ENCODE data around the gene C12orf60. TPM values are rescaled to one million over a fixed set of nuclear protein-coding genes. Genes with fewer than 3 reads are reported as not detected.

C12orf60 gene
- total and polyA plus RNA-seq, 8 donors: 0.81 to 3.7 (median 2.7) TPM

DNA sequence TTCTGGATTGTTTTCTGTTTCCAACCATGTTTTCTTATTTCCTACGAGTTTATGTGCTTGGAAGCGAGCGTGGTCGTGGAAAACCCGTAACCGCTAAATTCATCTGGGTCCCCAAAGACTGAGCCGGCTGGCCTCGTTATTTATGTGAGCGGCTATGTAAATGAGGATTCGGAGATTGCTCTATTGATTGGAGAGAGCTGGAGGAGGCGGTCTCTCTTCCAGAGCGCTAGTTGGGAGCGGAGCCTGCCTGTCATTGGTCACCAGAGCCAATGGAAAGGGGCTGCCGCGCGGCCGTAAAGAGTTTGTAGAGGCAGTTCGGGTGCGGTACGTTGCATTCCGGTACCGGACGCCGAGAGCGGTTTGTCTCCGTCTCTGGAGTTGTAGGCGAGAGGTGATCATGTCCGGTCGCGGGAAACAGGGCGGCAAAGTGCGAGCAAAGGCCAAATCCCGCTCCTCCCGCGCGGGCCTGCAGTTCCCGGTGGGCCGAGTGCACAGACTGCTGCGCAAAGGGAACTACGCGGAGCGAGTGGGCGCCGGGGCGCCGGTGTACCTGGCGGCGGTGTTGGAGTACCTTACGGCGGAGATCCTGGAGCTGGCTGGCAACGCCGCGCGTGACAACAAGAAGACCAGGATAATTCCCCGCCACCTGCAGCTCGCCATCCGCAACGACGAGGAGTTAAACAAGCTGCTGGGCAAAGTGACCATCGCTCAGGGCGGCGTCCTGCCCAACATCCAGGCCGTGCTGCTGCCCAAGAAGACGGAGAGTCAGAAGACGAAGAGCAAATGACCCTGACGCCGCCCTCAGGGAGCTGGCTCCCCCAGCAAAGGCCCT is 29.2 kb upstream of the C12orf60 start:
- TF ChIP-seq, protein P1, sequence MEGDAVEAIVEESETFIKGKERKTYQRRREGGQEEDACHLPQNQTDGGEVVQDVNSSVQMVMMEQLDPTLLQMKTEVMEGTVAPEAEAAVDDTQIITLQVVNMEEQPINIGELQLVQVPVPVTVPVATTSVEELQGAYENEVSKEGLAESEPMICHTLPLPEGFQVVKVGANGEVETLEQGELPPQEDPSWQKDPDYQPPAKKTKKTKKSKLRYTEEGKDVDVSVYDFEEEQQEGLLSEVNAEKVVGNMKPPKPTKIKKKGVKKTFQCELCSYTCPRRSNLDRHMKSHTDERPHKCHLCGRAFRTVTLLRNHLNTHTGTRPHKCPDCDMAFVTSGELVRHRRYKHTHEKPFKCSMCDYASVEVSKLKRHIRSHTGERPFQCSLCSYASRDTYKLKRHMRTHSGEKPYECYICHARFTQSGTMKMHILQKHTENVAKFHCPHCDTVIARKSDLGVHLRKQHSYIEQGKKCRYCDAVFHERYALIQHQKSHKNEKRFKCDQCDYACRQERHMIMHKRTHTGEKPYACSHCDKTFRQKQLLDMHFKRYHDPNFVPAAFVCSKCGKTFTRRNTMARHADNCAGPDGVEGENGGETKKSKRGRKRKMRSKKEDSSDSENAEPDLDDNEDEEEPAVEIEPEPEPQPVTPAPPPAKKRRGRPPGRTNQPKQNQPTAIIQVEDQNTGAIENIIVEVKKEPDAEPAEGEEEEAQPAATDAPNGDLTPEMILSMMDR (IDR thresholded peaks at IDR 0.05): no peak

DNA sequence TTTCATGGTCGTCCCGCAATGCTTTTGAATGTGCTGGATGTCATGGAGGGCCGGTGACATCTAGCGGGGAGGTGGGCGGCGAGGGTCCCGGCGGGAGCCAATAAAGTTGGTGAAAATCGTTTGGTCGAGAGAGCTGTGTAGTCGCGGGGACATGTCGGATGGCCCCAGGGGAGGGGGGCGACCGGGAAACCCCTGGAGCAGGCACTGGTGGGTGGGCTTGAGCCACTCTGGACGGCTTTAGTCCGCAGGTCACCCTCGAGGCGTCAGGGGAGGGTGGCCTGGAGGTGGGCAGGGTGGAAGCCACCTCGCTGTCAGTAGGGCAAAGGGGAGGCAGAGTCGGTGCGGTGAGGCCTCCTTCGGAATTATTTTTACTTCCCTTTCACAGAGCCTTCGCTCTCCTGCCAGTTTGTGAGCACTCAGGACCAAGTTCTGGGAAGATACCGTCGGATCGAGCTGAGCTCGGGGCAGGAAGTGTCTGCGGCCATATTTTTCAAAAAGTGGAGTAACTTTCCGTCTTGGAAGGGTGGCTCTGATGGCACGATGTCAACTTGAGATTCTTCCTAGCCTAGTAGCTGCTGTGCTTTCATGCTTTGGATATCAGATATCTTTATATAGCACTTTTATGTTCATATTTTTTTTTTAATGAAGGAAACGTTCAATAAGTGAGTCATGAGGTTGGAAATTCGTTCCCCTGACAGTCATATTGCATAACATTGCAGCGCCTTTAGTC is 28.4 kb upstream of the C12orf60 start:
- H3K9me3 ChIP-seq: no peaks in the 10 kb centered on the region
- H3K27ac ChIP-seq: peak overlapping the region; percentile 95 to 97
- TF ChIP-seq, protein P1 (IDR thresholded peaks at IDR 0.05): no peak
- peak; percentile 49 to 83 (median 52) for DNase-seq
- H3K4me3 ChIP-seq: peak overlapping the region; percentile 63 to 76
- intact Hi-C loops (cut with DNase I): no loop called here
- H3K4me1 ChIP-seq: peaks cover 0 to 17% of the 10 kb centered on the region in 2 donors
- H3K36me3 ChIP-seq: no peaks in the 10 kb centered on the region
- peaks cover 0 to 10% of the 10 kb centered on the region in 2 donors for H3K27me3 ChIP-seq
- peak; percentile 34 for ATAC-seq

More for the DNA sequence above, 29.2 kb upstream of the C12orf60 start:
- Histone ChIP-seq H3K9me3 (no peaks in the 10 kb centered on the region), H3K27me3 (peaks cover 0 to 16% of the 10 kb centered on the region in 2 donors), H3K27ac (peak overlapping the region; percentile 95 to 97), H3K4me3 (peak overlapping the region; percentile 63 to 76), H3K36me3 (no peaks in the 10 kb centered on the region), H3K4me1 (peaks cover 0 to 23% of the 10 kb centered on the region in 2 donors)
- intact Hi-C loops (cut with DNase I): no loop called here
- ATAC-seq (peak; percentile 81), DNase-seq (peak; percentile 91 to 97 (median 94))

DNA sequence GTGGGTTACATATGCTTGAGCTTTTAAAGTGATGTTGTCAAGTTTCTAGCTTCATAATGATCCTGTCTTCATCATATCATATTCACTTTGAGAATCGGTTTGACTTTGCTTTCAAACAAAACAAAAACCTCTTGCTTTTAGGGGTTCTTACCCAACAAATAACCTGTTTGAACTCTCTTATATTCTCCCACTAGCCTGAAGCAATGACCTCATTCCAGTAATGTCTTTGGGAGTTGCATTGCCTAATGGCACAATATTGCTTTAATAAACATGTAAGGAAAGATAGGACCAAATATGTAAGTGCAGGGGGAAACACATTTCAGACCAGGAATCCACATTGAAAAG is 27.9 kb upstream of the C12orf60 start:
- Histone ChIP-seq H3K36me3 (no peaks in the 10 kb centered on the region), H3K27me3 (peaks cover 0 to 10% of the 10 kb centered on the region in 2 donors), H3K4me3 (peak overlapping the region; percentile 63 to 76), H3K27ac (peak overlapping the region; percentile 95 to 97), H3K9me3 (no peaks in the 10 kb centered on the region), H3K4me1 (peaks cover 0 to 17% of the 10 kb centered on the region in 2 donors)
- TF ChIP-seq, protein P1 (IDR thresholded peaks at IDR 0.05): no peak
- no peak for ATAC-seq
- DNase-seq: peak in 1 of 4 donors; percentile 49
- intact Hi-C loops (cut with DNase I): no loop called here

DNA sequence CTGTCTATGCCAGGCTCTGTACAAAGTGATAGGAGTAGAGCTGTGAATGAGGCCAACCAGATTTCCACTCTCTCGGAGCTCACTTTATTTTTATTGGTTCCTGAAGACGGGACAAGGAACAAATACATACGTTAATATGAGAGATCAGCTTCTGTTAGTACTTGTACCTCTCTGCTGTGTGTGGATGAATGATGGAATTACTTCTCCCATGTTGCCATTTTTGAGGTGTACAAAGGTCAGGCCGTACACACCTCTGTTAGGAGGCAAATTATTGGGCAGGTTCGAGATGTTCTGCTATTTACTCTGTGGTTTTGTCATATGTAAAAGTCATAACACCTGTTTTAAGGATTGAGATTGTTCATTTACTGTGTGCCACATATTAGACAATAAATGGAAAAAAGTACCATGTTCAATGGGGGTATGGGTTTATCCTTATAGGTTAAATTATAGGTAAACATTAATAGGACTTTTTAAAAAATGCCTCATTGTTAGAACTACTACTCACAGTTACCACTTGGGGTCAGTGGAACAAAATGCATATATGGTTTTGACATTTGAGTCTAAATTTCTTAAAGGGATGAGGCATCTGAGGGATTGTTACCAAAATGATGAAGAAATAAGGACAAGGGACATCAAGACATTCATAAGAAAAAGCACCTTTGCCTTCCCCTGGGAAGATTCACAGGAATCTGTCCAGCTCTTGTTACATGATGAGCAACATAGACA is 27.1 kb upstream of the C12orf60 start:
- DNase-seq (no peak), ATAC-seq (no peak)
- H3K27me3 ChIP-seq: peaks cover 0 to 10% of the 10 kb centered on the region in 2 donors
- TF ChIP-seq, protein P1 (IDR thresholded peaks at IDR 0.05): no peak
- H3K4me3 ChIP-seq: peak overlapping the region in 1 of 2 donors; percentile 76
- peaks cover 0 to 17% of the 10 kb centered on the region in 2 donors for H3K4me1 ChIP-seq
- H3K36me3 ChIP-seq: no peaks in the 10 kb centered on the region
- no peaks in the 10 kb centered on the region for H3K9me3 ChIP-seq
- H3K27ac ChIP-seq: peak overlapping the region; percentile 95 to 97
- intact Hi-C loops (cut with DNase I): no loop called here
